ENCODE results near the gene LPP.

GRCh38 chr3:188884299-188885043 is 730.5 kb downstream of the LPP start:
- TF ChIP-seq, protein P1, sequence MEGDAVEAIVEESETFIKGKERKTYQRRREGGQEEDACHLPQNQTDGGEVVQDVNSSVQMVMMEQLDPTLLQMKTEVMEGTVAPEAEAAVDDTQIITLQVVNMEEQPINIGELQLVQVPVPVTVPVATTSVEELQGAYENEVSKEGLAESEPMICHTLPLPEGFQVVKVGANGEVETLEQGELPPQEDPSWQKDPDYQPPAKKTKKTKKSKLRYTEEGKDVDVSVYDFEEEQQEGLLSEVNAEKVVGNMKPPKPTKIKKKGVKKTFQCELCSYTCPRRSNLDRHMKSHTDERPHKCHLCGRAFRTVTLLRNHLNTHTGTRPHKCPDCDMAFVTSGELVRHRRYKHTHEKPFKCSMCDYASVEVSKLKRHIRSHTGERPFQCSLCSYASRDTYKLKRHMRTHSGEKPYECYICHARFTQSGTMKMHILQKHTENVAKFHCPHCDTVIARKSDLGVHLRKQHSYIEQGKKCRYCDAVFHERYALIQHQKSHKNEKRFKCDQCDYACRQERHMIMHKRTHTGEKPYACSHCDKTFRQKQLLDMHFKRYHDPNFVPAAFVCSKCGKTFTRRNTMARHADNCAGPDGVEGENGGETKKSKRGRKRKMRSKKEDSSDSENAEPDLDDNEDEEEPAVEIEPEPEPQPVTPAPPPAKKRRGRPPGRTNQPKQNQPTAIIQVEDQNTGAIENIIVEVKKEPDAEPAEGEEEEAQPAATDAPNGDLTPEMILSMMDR (IDR thresholded peaks at IDR 0.05) = no peak
- no peak for TF ChIP-seq POLR2A (IDR thresholded peaks at IDR 0.05)

All from right lobe of liver (tissue), 4 donors.